Breast epithelium (tissue), 4 donors: ENCODE data around the gene LIMCH1. TPM values are rescaled to one million over a fixed set of nuclear protein-coding genes. Genes with fewer than 3 reads are reported as not detected.

Experiments used
- DNase-seq, 2 donors: peaks; one replicate each; pipeline ENCODE4 v3.0.0-alpha.2; 2019; ENCODE audit warnings: low spot score in 2 of 2
- H3K27ac ChIP-seq, 2 donors: fragments of 200-600 bp; sonication (generic) in 1 of 2; one replicate each; pipeline ENCODE4 v1.5.1; 2016 to 2019; ENCODE audit warnings: mild to moderate bottlenecking in 1 of 2
- H3K27me3 ChIP-seq, 2 donors: fragments of 200-600 bp; sonication (generic) in 1 of 2; one replicate each; pipeline versions ENCODE4 v1.5.1 to v1.6.0; 2017 to 2019; ENCODE audit warnings: control low read depth in 1 of 2, mild to moderate bottlenecking in 1 of 2
- H3K36me3 ChIP-seq: fragments of 200-600 bp; one replicate; pipeline ENCODE4 v1.5.1; 2019
- H3K4me1 ChIP-seq, 2 donors: fragments of 200-600 bp; sonication (generic); one replicate each; pipeline ENCODE4 v1.5.1; 2016 to 2019; ENCODE audit warnings: control low read depth in 1 of 2
- H3K4me3 ChIP-seq, 3 donors: fragments of 200-600 bp; sonication (generic); 1 replicate in 2 of 3; 2 replicates in 1 of 3; pipeline ENCODE4 v1.5.1; 2016 to 2019; ENCODE audit warnings: mild to moderate bottlenecking in 3 of 3, moderate library complexity in 2 of 3
- H3K9me3 ChIP-seq, 2 donors: fragments of 200-600 bp; sonication (generic) in 1 of 2; one replicate each; pipeline ENCODE4 v1.5.1; 2016 to 2019; ENCODE audit warnings: control low read depth in 1 of 2
- CTCF ChIP-seq, 3 donors: fragments of 450-650 bp; IDR thresholded peaks; one replicate each; pipeline ENCODE4 v1.5.1; 2016 to 2017; ENCODE audit warnings: antibody characterized with exemption in 3 of 3, mild to moderate bottlenecking in 3 of 3, moderate library complexity in 3 of 3
- POLR2A ChIP-seq: fragments of 450-650 bp; IDR thresholded peaks from one replicate; pipeline ENCODE4 v1.6.1; 2016; ENCODE audit warnings: antibody characterized with exemption, mild to moderate bottlenecking, moderate library complexity
- POLR2AphosphoS5 ChIP-seq, 3 donors: sonication (generic); formaldehyde crosslinking; IDR thresholded peaks; one replicate each; pipeline ENCODE4 v1.6.1; 2017; ENCODE audit warnings: antibody characterized with exemption in 3 of 3
- intact Hi-C: fragments of 100-400 bp; cut with DNase I; formaldehyde crosslinking; loops from one replicate; pipeline ENCODE4 v1.15.1; 2023; ENCODE audit warnings: low total_unique reads
- total RNA-seq, 3 donors: library from RNA; depleted of rRNA; stranded (reverse); fragments of >200 nt; gene quantifications; one replicate each; pipeline ENCODE4 v1.1.0, GENCODE V29; 2016

Gene LIMCH1
- total RNA-seq, 3 donors from 2014 or later, result 34.6 to 72.2 (median 71.8) TPM

DNA sequence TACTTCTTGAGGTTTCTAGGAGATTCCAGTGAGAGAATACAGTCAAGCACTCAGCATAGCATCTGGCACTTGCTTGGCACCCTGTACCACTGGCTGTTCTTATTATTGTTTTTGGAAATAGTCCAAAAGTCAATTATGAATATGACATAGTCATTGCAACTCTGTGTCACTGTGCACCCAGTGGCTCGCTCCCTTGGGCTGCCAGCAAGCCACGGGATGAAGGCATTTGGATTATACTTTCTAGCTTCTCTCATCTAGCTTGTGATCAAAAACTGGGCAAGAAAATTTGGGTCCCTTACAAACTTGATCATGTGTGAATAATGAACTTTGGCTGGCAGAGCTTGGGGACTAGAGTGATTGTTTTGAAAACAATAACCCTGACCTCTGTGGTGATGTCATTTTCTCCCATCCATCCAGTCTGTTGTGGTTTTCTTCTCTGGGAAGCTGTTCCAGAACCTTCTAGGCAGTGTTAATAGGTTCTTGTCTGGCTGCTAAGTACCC, 32.7 kb upstream of the LIMCH1 start:
- intact Hi-C loops, result no loop called here
- peak; percentile 50 to 57 for DNase-seq
- H3K36me3 ChIP-seq, result no peaks in the 10 kb centered on the region
- no peaks in the 10 kb centered on the region for H3K4me1 ChIP-seq
- H3K9me3 ChIP-seq, result no peaks in the 10 kb centered on the region
- TF ChIP-seq POLR2AphosphoS5 (IDR thresholded peaks at IDR 0.05) (peak in 1 of 3 donors; percentile 35), CTCF (IDR thresholded peaks at IDR 0.05) (no peak)
- no peaks in the 10 kb centered on the region for H3K27me3 ChIP-seq
- peak overlapping the region in 1 of 2 donors; percentile 63 for H3K27ac ChIP-seq
- no peak overlapping the region for H3K4me3 ChIP-seq

GRCh38 chr4:41506130-41506529, 31.8 kb upstream of the LIMCH1 start:
- no peaks in the 10 kb centered on the region for H3K9me3 ChIP-seq
- no peaks in the 10 kb centered on the region for H3K27me3 ChIP-seq
- TF ChIP-seq CTCF (IDR thresholded peaks at IDR 0.05) (no peak), POLR2AphosphoS5 (IDR thresholded peaks at IDR 0.05) (no peak), POLR2A (no peak)
- no peak for DNase-seq
- no peaks in the 10 kb centered on the region for H3K36me3 ChIP-seq
- intact Hi-C loops, result no loop called here
- no peak overlapping the region for H3K27ac ChIP-seq
- no peak overlapping the region for H3K4me3 ChIP-seq
- no peaks in the 10 kb centered on the region for H3K4me1 ChIP-seq

GRCh38 chr4:41507291-41507947, 30.5 kb upstream of the LIMCH1 start:
- no peaks in the 10 kb centered on the region for H3K4me1 ChIP-seq
- no peak overlapping the region for H3K27ac ChIP-seq

DNA sequence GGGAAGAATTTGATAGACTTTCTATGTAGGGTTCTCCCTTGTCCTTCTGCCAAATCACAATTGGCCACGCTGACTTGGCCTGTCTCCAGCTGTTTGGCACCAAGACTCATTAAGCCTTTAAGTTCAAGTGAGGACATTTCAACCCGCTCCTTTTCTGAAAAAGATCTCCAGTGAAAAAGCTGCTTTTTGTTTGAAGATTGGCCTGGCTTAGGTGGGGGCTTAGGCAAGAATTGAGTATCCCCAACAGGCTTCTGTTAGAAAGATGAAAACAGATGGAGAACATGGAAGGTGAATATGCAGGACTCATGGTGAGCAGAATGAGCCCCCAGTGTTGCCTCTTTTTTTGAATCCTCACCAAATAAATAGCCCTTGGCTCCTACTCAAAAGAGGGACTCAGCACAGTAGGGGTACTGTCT, 28.5 kb upstream of the LIMCH1 start:
- no peaks in the 10 kb centered on the region for H3K36me3 ChIP-seq
- no peaks in the 10 kb centered on the region for H3K27me3 ChIP-seq
- no peak overlapping the region for H3K27ac ChIP-seq
- H3K4me1 ChIP-seq, result no peaks in the 10 kb centered on the region
- no peak for DNase-seq
- H3K9me3 ChIP-seq, result no peaks in the 10 kb centered on the region
- H3K4me3 ChIP-seq, result no peak overlapping the region
- no peak for TF ChIP-seq CTCF (IDR thresholded peaks at IDR 0.05)
- no peak for TF ChIP-seq POLR2AphosphoS5 (IDR thresholded peaks at IDR 0.05)
- no peak for TF ChIP-seq POLR2A
- intact Hi-C loops, result no loop called here

More at GRCh38 chr4:41507291-41507947, 30.5 kb upstream of the LIMCH1 start:
- Histone ChIP-seq H3K36me3 (no peaks in the 10 kb centered on the region), H3K27me3 (no peaks in the 10 kb centered on the region), H3K9me3 (no peaks in the 10 kb centered on the region), H3K4me3 (no peak overlapping the region)
- intact Hi-C loops, result no loop called here
- no peak for DNase-seq
- TF ChIP-seq CTCF (IDR thresholded peaks at IDR 0.05), result no peak
- TF ChIP-seq POLR2A, result no peak
- TF ChIP-seq POLR2AphosphoS5 (IDR thresholded peaks at IDR 0.05), result no peak

DNA sequence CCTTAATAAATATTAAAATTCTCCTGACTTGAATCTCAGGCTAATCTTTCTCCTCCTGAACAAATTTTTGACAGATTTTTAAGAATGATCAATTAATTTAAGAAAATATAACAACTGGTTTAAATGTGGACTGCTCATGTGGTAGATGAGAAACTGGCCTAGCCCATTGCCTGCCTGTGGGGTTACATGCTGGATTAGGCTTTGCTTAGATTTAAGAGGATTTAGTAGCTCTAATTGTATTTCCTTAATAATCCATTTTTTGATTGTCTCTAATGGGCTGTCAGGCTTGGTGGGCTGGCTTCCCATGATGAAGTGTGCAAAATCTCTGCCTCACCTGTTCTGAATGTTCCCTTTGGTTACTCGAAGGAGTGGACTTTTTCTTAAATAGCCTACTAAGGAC, 27.8 kb upstream of the LIMCH1 start:
- Histone ChIP-seq H3K36me3 (no peaks in the 10 kb centered on the region), H3K27ac (no peak overlapping the region), H3K4me3 (no peak overlapping the region), H3K9me3 (no peaks in the 10 kb centered on the region), H3K4me1 (no peaks in the 10 kb centered on the region), H3K27me3 (no peaks in the 10 kb centered on the region)
- TF ChIP-seq CTCF (IDR thresholded peaks at IDR 0.05), result no peak
- TF ChIP-seq POLR2A, result no peak
- TF ChIP-seq POLR2AphosphoS5 (IDR thresholded peaks at IDR 0.05), result no peak
- no peak for DNase-seq
- intact Hi-C loops, result no loop called here
